ENCODE results near the gene PPP5C. TPM values are rescaled to one million over a fixed set of nuclear protein-coding genes. Genes with fewer than 3 reads are reported as not detected.

The PPP5C gene
- total RNA-seq, 1 experiment from 2014 or later, result 130 TPM

DNA sequence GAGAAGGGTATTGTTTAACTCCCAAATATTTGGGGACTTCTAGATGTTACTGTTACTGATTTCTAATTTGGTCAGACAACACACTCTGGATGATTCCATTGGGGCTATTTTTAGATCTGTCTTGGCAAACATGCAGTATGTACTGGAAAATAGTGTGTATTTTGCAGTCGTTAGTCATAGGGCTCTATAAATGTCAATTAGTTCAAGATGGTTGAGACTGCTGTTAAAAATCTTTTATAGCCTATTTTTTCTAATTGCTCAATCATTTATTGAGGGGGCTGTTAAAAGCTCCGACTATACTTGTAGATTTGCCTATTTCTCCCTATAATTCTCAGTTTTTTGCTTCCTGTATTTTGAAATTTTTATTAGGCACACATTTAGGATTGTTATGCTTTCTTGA lies 31.4 kb downstream of the PPP5C start:
- Mint-ChIP-seq H3K27ac (ENCODE audit: unreplicated experiment) (no peak overlapping the region), H3K27me3 (ENCODE audit: insufficient read depth, unreplicated experiment) (no peaks in the 10 kb centered on the region), H3K36me3 (ENCODE audit: insufficient read depth, unreplicated experiment) (peaks cover 78% of the 10 kb centered on the region), H3K4me3 (ENCODE audit: unreplicated experiment) (no peak overlapping the region), H3K4me1 (ENCODE audit: low read depth, unreplicated experiment) (no peaks in the 10 kb centered on the region), H3K9me3 (ENCODE audit: unreplicated experiment) (no peaks in the 10 kb centered on the region)
- ChIA-PET CTCF (no interaction called here), POLR2A (no interaction called here)
- Histone ChIP-seq H3K4me3 (ENCODE audit: low read depth, low read length) (no peak overlapping the region), H3K36me3 (ENCODE audit: control insufficient read depth, insufficient read depth, low read length) (no peaks in the 10 kb centered on the region; the same call in 1 of the 2 replicates), H3K27me3 (replicated peaks; ENCODE audit: control insufficient read depth, insufficient read depth, low read length) (no peaks in the 10 kb centered on the region), H3K9me3 (no peaks in the 10 kb centered on the region), H3K4me1 (no peaks in the 10 kb centered on the region)
- intact Hi-C loops (cut with micrococcal nuclease; ENCODE audit: unreplicated experiment), result no loop called here
- no TSS peak for BruUV-seq (replicated peaks)
- TF ChIP-seq CTCF (IDR thresholded peaks at IDR 0.05; ENCODE audit: insufficient read depth in 1 of 2, low read depth in 1 of 2, low read length in 1 of 2, severe bottlenecking in 1 of 2, unreplicated experiment in 1 of 2), result no peak
- DNase-seq, result no peak

DNA sequence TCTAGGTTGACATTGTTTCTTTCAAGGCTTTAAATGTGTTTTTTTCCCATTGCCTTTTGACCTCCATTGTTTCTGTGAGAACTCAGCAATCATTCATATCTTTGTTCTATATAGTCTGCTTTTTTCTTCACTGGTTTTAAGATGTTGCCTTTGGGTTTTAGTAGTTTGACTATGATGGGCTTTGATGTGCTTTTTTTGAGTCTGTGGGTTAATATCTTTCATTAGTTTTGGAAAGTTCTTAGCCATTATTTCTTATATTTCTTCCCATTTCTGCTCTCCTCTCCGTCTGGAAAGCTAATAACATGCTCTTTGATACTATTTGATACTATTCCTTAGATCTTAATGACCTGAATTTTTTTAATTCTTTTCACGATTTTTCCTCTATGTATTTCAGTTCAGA lies 33.8 kb downstream of the PPP5C start:
- no peaks in the 10 kb centered on the region for H3K9me3 Mint-ChIP-seq (ENCODE audit: unreplicated experiment)
- no peak for DNase-seq
- Histone ChIP-seq H3K27me3 (replicated peaks; ENCODE audit: control insufficient read depth, insufficient read depth, low read length) (no peaks in the 10 kb centered on the region), H3K36me3 (ENCODE audit: control insufficient read depth, insufficient read depth, low read length) (peaks cover 4% of the 10 kb centered on the region), H3K4me3 (ENCODE audit: low read depth, low read length) (no peak overlapping the region), H3K4me1 (no peaks in the 10 kb centered on the region), H3K9me3 (no peaks in the 10 kb centered on the region)
- intact Hi-C loops (cut with micrococcal nuclease; ENCODE audit: unreplicated experiment), result no loop called here
- POLR2A ChIA-PET, result no interaction called here
- no peaks in the 10 kb centered on the region for H3K4me1 Mint-ChIP-seq (ENCODE audit: low read depth, unreplicated experiment)
- no peak overlapping the region for H3K27ac Mint-ChIP-seq (ENCODE audit: unreplicated experiment)
- no peak for TF ChIP-seq CTCF (IDR thresholded peaks at IDR 0.05; ENCODE audit: insufficient read depth in 1 of 2, low read depth in 1 of 2, low read length in 1 of 2, severe bottlenecking in 1 of 2, unreplicated experiment in 1 of 2)
- CTCF ChIA-PET, result no interaction called here
- no peaks in the 10 kb centered on the region for H3K27me3 Mint-ChIP-seq (ENCODE audit: insufficient read depth, unreplicated experiment)
- no peak overlapping the region for H3K4me3 Mint-ChIP-seq (ENCODE audit: unreplicated experiment)
- BruUV-seq (replicated peaks), result no TSS peak
- peaks cover 95% of the 10 kb centered on the region for H3K36me3 Mint-ChIP-seq (ENCODE audit: insufficient read depth, unreplicated experiment)

- CTCF ChIA-PET, result no interaction called here
- POLR2A ChIA-PET, result no interaction called here
Observed at GRCh38 chr19:46381346-46381745, 34.5 kb downstream of the PPP5C start.

More at GRCh38 chr19:46381346-46381745, 34.5 kb downstream of the PPP5C start:
- H3K4me3 Mint-ChIP-seq (ENCODE audit: unreplicated experiment), result no peak overlapping the region
- H3K36me3 Mint-ChIP-seq (ENCODE audit: insufficient read depth, unreplicated experiment), result peaks cover 95% of the 10 kb centered on the region
- H3K4me3 ChIP-seq (ENCODE audit: low read depth, low read length), result no peak overlapping the region
- no peaks in the 10 kb centered on the region for H3K9me3 ChIP-seq
- peaks cover 8% of the 10 kb centered on the region for H3K36me3 ChIP-seq (ENCODE audit: control insufficient read depth, insufficient read depth, low read length)
- H3K27ac Mint-ChIP-seq (ENCODE audit: unreplicated experiment), result no peak overlapping the region
- no peak for TF ChIP-seq CTCF (IDR thresholded peaks at IDR 0.05; ENCODE audit: insufficient read depth in 1 of 2, low read depth in 1 of 2, low read length in 1 of 2, severe bottlenecking in 1 of 2, unreplicated experiment in 1 of 2)
- no peaks in the 10 kb centered on the region for H3K9me3 Mint-ChIP-seq (ENCODE audit: unreplicated experiment)
- no peaks in the 10 kb centered on the region for H3K4me1 ChIP-seq
- H3K4me1 Mint-ChIP-seq (ENCODE audit: low read depth, unreplicated experiment), result no peaks in the 10 kb centered on the region
- no peak for DNase-seq
- intact Hi-C loops (cut with micrococcal nuclease; ENCODE audit: unreplicated experiment), result no loop called here
- BruUV-seq (replicated peaks), result no TSS peak
- no peaks in the 10 kb centered on the region for H3K27me3 Mint-ChIP-seq (ENCODE audit: insufficient read depth, unreplicated experiment)
- H3K27me3 ChIP-seq (replicated peaks; ENCODE audit: control insufficient read depth, insufficient read depth, low read length), result no peaks in the 10 kb centered on the region
